ENCODE measurements around the gene OR1E1. TPM values are rescaled to one million over a fixed set of nuclear protein-coding genes. Genes with fewer than 3 reads are reported as not detected.

The OR1E1 gene
- polyA plus RNA-seq, 3 donors = not detected

Small RNAs within 50 kb of the gene (small RNA-seq; reads per million reads assigned to genes)
- gene OR1AC1P (ENCODE audit: insufficient read length, low read depth) = not detected

Other genes starting within 250 kb of the OR1E1 start
- not detected for gene OR1A2, start 200.9 kb downstream of the OR1E1 start, polyA plus RNA-seq
- not detected for gene OR1A1, start 190.7 kb downstream of the OR1E1 start, polyA plus RNA-seq
- under 1 TPM in 1 of 3 donors, not detected in 2; 0.18 TPM for gene OR3A1, start 100.0 kb downstream of the OR1E1 start, polyA plus RNA-seq
- not detected for gene OR3A2, start 12.1 kb downstream of the OR1E1 start, polyA plus RNA-seq
- gene OR3A3, start 13.0 kb upstream of the OR1E1 start, polyA plus RNA-seq = not detected
- not detected for gene OR1E2, start 35.4 kb upstream of the OR1E1 start, polyA plus RNA-seq
- gene SPATA22, start 73.4 kb upstream of the OR1E1 start, polyA plus RNA-seq = under 1 TPM in 1 of 3 donors, not detected in 2; 0.13 TPM
- gene ASPA, start 77.6 kb upstream of the OR1E1 start, polyA plus RNA-seq = not detected
- under 1 TPM in 1 of 3 donors, not detected in 2; 0.01 TPM for gene TRPV3, start 159.4 kb upstream of the OR1E1 start, polyA plus RNA-seq
- gene TRPV1, start 211.0 kb upstream of the OR1E1 start, polyA plus RNA-seq = 1 to 10 TPM in 1 of 3 donors, not detected in 2; 3.6 TPM
- gene SHPK, start 237.8 kb upstream of the OR1E1 start, polyA plus RNA-seq = 1 to 10 TPM; 4.3 to 4.6 (median 4.6) TPM
- 10 to 100 TPM; 11.6 to 11.8 (median 11.7) TPM for gene CTNS, start 238.3 kb upstream of the OR1E1 start, polyA plus RNA-seq

Measured in CD14-positive monocyte (primary cell).